ENCODE results near the gene LDB3. TPM values are rescaled to one million over a fixed set of nuclear protein-coding genes. Genes with fewer than 3 reads are reported as not detected.

The LDB3 gene
- total RNA-seq, 1 experiment from 2014 or later, result 0.03 TPM

- in situ Hi-C loops (cut with HindIII; ENCODE audit: low pct_unique_long_range_greater_than_20kb, low sequenced_read_pairs), result no loop called here
- no peak for DNase-seq (ENCODE audit: low read depth)
These were observed 8.4 kb upstream of the LDB3 start for GRCh38 chr10:86659721-86660453.

GRCh38 chr10:86661161-86662025, 6.9 kb upstream of the LDB3 start:
- in situ Hi-C loops (cut with HindIII; ENCODE audit: low pct_unique_long_range_greater_than_20kb, low sequenced_read_pairs), result no loop called here

DNA sequence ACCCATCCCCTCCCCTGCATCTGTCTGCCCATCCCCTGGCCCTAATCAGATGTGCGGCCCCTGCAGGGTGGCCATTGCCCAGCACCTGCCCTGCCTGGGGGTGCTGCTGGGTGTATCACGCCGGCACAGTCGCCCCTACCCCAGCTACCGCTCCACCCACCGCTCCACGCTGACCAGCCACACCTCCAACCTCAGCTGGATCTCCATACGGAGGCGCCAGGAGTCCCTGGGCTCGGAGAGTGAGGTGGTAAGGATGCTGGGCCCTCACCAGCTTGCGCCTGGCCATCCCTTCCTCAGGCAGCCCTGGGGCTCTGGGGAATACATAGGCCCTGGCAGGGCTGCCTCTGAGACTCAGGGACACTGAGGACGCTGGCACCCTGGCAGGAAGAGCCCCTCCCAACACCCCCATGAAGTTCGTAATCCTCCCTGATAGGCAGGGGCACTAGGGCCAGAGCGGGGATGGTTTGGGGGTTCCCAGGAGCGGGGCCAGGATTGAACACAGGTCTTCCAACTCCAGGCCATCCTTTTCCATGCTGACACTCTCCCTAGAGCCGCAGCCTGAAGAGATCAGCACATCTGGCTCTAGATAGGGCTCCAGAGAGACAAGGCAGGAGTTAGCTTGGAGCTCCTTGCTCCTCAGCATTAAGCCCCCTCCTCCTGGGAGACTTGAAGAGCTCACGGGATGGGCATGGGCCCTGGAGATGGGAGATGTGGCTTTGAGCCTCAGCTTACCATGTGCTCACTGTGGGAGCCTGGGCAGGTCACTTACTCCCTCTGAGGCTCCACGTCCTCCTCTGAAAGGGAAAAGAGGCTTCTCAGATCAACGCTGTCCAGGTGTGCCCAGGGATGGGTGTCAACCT, 5.9 kb upstream of the LDB3 start:
- no peak for DNase-seq (ENCODE audit: low read depth)
- in situ Hi-C loops (cut with HindIII; ENCODE audit: low pct_unique_long_range_greater_than_20kb, low sequenced_read_pairs), result no loop called here

More at GRCh38 chr10:86661161-86662025, 6.9 kb upstream of the LDB3 start:
- DNase-seq (ENCODE audit: low read depth), result no peak

GRCh38 chr10:86663046-86663345, 5.3 kb upstream of the LDB3 start:
- no peak for DNase-seq (ENCODE audit: low read depth)
- in situ Hi-C loops (cut with HindIII; ENCODE audit: low pct_unique_long_range_greater_than_20kb, low sequenced_read_pairs), result no loop called here

- no peak for DNase-seq (ENCODE audit: low read depth)
- in situ Hi-C loops (cut with HindIII; ENCODE audit: low pct_unique_long_range_greater_than_20kb, low sequenced_read_pairs), result no loop called here
These were observed 4.6 kb upstream of the LDB3 start for GRCh38 chr10:86663576-86664339.

GRCh38 chr10:86664341-86665217, 3.7 kb upstream of the LDB3 start:
- no peak for DNase-seq (ENCODE audit: low read depth)
- in situ Hi-C loops (cut with HindIII; ENCODE audit: low pct_unique_long_range_greater_than_20kb, low sequenced_read_pairs), result no loop called here

GRCh38 chr10:86665218-86665607, 3.1 kb upstream of the LDB3 start:
- in situ Hi-C loops (cut with HindIII; ENCODE audit: low pct_unique_long_range_greater_than_20kb, low sequenced_read_pairs), result no loop called here
- DNase-seq (ENCODE audit: low read depth), result no peak

DNA sequence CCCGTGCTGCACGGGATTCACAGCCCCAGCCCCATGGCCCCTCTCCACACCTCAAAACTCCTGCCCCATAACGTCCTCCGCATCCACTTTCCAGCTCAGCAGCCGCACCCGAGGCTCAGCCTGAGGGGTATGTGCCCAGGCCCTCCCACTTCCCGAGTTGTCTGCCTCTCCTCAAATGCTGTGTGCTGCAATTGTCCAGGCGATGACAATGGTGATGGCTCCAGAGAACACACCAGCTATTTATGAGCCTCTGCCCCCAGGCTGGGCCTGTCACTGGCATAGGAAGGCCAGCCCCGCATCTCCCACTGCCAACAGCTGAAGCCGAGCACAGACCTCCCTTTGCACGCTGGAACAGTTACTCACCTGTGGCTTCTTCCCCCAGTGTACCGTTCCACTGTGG, 2.4 kb upstream of the LDB3 start:
- DNase-seq (ENCODE audit: low read depth), result no peak
- in situ Hi-C loops (cut with HindIII; ENCODE audit: low pct_unique_long_range_greater_than_20kb, low sequenced_read_pairs), result no loop called here

- in situ Hi-C loops (cut with HindIII; ENCODE audit: low pct_unique_long_range_greater_than_20kb, low sequenced_read_pairs), result no loop called here
- no peak for DNase-seq (ENCODE audit: low read depth)
These were observed 1.8 kb upstream of the LDB3 start for GRCh38 chr10:86666538-86666937.

- DNase-seq (ENCODE audit: low read depth), result no peak
- in situ Hi-C loops (cut with HindIII; ENCODE audit: low pct_unique_long_range_greater_than_20kb, low sequenced_read_pairs), result no loop called here
These were observed 710 bp upstream of the LDB3 start for GRCh38 chr10:86667421-86668181.

DNA sequence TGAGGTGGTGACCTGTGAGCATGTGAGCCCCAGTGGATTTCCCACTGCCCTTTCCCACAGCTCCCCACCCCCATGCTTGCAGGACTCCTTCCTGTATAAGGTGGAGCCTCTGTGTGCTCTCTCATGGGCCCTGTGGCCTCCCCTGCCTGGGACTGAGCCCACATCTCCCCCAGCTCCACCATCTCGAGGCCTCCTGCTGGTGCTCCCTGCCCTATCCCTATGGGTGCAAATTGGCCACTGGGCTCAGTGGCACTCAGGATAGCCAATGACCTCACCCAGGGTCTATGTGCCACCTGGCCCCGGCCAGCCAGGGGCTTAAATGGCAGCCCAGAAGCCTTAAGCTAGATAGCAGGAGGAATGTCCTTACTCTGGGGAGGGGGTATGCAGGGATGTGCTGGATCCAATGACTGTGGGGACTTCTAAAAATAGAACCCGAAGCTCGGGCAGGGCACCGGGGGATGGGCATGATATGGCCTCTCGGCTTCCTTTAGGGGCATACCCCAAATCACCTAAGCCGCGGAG, 2.0 kb downstream of the LDB3 start:
- DNase-seq (ENCODE audit: low read depth), result no peak
- in situ Hi-C loops (cut with HindIII; ENCODE audit: low pct_unique_long_range_greater_than_20kb, low sequenced_read_pairs), result no loop called here

GRCh38 chr10:86670876-86671275, 2.6 kb downstream of the LDB3 start:
- no peak for DNase-seq (ENCODE audit: low read depth)
- in situ Hi-C loops (cut with HindIII; ENCODE audit: low pct_unique_long_range_greater_than_20kb, low sequenced_read_pairs), result no loop called here

GRCh38 chr10:86671419-86671818, 3.1 kb downstream of the LDB3 start:
- in situ Hi-C loops (cut with HindIII; ENCODE audit: low pct_unique_long_range_greater_than_20kb, low sequenced_read_pairs), result no loop called here
- no peak for DNase-seq (ENCODE audit: low read depth)

DNA sequence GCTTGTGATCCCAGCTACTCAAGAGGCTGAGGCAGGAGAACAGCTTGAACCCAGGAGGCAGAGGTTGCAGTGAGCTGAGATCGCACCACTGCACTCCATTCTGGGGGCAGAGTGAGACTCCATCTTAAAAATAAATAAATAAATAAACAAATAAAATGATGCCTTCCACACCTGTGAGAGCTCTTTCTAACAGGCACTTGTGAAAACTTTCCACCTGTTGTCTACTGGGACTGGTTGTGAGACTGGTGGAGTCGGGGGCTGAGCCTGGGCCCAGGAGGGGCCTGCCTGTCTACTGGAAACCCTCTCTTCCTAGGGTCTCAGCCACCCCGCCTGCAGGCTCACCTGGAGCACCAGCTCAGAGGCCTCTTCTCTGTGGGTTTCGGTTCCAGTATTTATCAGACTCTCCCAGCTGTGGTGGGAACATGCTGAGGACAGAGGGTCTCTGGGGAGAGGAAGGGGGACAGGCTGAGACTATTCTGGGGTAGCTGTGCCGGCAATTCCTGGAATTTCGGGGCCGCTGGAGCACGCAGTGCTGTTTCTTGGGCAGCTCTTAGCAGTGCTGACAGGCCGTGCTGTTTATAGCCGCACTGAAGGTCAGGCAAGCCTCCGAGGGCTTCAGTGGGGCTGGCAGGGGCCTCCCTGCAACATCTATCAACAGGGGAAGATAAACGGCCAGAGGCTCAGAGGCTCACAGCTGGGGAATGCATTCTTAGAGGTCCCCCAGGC, 3.8 kb downstream of the LDB3 start:
- in situ Hi-C loops (cut with HindIII; ENCODE audit: low pct_unique_long_range_greater_than_20kb, low sequenced_read_pairs), result no loop called here

GRCh38 chr10:86673216-86673826, 5.0 kb downstream of the LDB3 start:
- DNase-seq (ENCODE audit: low read depth), result no peak
- in situ Hi-C loops (cut with HindIII; ENCODE audit: low pct_unique_long_range_greater_than_20kb, low sequenced_read_pairs), result no loop called here

More for the DNA sequence above, 3.8 kb downstream of the LDB3 start:
- DNase-seq (ENCODE audit: low read depth), result no peak
